Fibroblast of lung (primary cell): ENCODE data around the gene RNF34.

Source experiments
- CTCF ChIP-seq, 2 donors: IDR thresholded peaks in 1 of 2; conservative IDR thresholded peaks in 1 of 2; 1 replicate in 1 of 2; 2 replicates in 1 of 2; pipeline ENCODE4 v1.5.1; 2011 to 2012; ENCODE audit warnings: low read length in 2 of 2, control low read depth in 1 of 2, inconsistent platforms in 1 of 2, low read depth in 1 of 2, mild to moderate bottlenecking in 1 of 2
- EZH2 ChIP-seq: IDR thresholded peaks from 2 replicates; pipeline ENCODE4 v1.5.1; 2012; ENCODE audit warnings: low read length, control low read depth, mild to moderate bottlenecking; ENCODE audit errors: missing control alignments

DNA sequence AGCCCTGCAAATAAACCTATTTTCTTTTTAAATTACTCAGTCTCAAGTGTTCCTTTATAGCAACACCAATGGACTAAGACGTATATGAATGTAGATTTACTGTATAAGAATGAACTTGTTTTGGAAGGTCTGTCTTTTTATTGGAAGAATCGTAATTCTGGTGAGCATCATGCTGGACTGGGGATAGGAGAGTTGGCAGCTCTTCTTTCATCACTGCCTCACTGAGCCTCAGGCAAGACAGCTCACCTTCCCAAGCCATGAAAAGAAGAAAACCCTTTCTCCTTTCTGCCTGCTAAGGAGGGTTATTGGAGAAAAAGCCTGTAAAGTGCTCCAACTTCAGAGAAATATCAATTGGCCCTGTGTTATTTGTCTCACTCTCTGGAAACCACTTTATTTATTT lies 9.1 kb upstream of the RNF34 start:
- TF ChIP-seq CTCF (conservative IDR thresholded peaks at IDR 0.05 in 1 of 2, IDR thresholded peaks at IDR 0.05 in 1 of 2; ENCODE audit: low read depth in 1 of 2, low read length in 2 of 2) (no peak), EZH2 (no peak)
